K562 (cell line): ENCODE results near the gene PDE9A. TPM values are rescaled to one million over a fixed set of nuclear protein-coding genes. Genes with fewer than 3 reads are reported as not detected.

Source experiments
- ATAC-seq: fragments of 200-7000 bp; cut with Tn5 transposase; 3 replicates; pipeline ENCODE4 v1.9.1; 2020; ENCODE audit warnings: moderate library complexity
- BruUV-seq: library from RNA; stranded (reverse); fragments of 400-500 nt; replicated peaks from 2 replicates; lab custom pipeline; 2021; lab: Mats Ljungman, UMichigan
- CTCF ChIA-PET: fragments of 300-600 bp; formaldehyde crosslinking; extraction: SDS; loops from one replicate; lab custom pipeline; 2021; ENCODE audit warnings: low intra/inter-chr PET ratio; lab: Yijun Ruan, JAX
- POLR2A ChIA-PET: fragments of 300-600, 350-650 bp; sonication (Branson Sonifier 250); formaldehyde crosslinking; extraction: SDS; loops from one replicate; lab custom pipeline; 2021; ENCODE audit warnings: antibody characterized with exemption, inconsistent platforms; lab: Yijun Ruan, JAX
- DNase-seq, 4 experiments: peaks; one replicate each; pipeline versions ENCODE4 v3.0.0 to v3.0.0-alpha.2; 2011 to 2018; ENCODE audit warnings: low spot score in 3 of 4, mixed read lengths in 3 of 4; ENCODE audit errors: extremely low read depth in 1 of 4
- FAIRE-seq: peaks from 2 replicates; lab custom pipeline; 2011; peaks lifted over from hg19 to GRCh38; lab: Jason Lieb, UNC
- H2AFZ ChIP-seq: 2 replicates; pipeline ENCODE4 v1.6.0; 2011; ENCODE audit warnings: low read depth, low read length, control low read depth, inconsistent platforms
- H3K27ac ChIP-seq: fragments of 200-600 bp; 3 replicates; pipeline ENCODE4 v1.8.0; 2011; ENCODE audit warnings: low read depth, mild to moderate bottlenecking, control low read depth, inconsistent platforms, low read length, moderate library complexity, mixed read lengths; ENCODE audit errors: extremely low read depth
- H3K27me3 ChIP-seq, 2 experiments: fragments of 300-600 bp in 1 of 2; 2 replicates in 1 of 2; 3 replicates in 1 of 2; pipeline versions ENCODE4 v1.6.0 to v1.8.0; 2011; ENCODE audit warnings: inconsistent platforms in 2 of 2, low read length in 2 of 2, mild to moderate bottlenecking in 1 of 2, mixed read lengths in 1 of 2, moderate library complexity in 1 of 2; ENCODE audit not compliant: control insufficient read depth in 2 of 2, insufficient read depth in 2 of 2
- H3K36me3 ChIP-seq: fragments of 300-600 bp; 3 replicates; pipeline ENCODE4 v1.8.0; 2011; ENCODE audit warnings: mild to moderate bottlenecking, low read length, inconsistent platforms; ENCODE audit not compliant: control insufficient read depth, insufficient read depth
- H3K4me1 ChIP-seq, 2 experiments: fragments of 200-600 bp in 1 of 2; replicated peaks in 1 of 2; 2 replicates in 1 of 2; 3 replicates in 1 of 2; pipeline versions ENCODE4 v1.5.1 to v1.8.0; 2011; ENCODE audit warnings: inconsistent platforms in 2 of 2, low read length in 2 of 2, mild to moderate bottlenecking in 1 of 2, mixed read lengths in 1 of 2, moderate library complexity in 1 of 2; ENCODE audit not compliant: control insufficient read depth in 2 of 2, insufficient read depth in 2 of 2
- H3K4me2 ChIP-seq: 2 replicates; pipeline ENCODE4 v1.6.1; 2011; ENCODE audit warnings: low read length, control low read depth, inconsistent platforms, mixed read lengths; ENCODE audit not compliant: insufficient read depth
- H3K4me3 ChIP-seq: fragments of 200-600 bp; sonication (generic), shearing (Covaris generic); 2 replicates; pipeline ENCODE4 v1.5.1; 2016; ENCODE audit warnings: control low read depth, inconsistent platforms
- H3K79me2 ChIP-seq: fragments of 200-600 bp; 3 replicates; pipeline ENCODE4 v1.8.0; 2011; ENCODE audit warnings: low read length, inconsistent platforms; ENCODE audit not compliant: control insufficient read depth, insufficient read depth
- H3K9ac ChIP-seq, 2 experiments: 2 replicates each; pipeline versions ENCODE4 v1.6.0 to v1.6.1; 2011; ENCODE audit warnings: low read depth in 2 of 2, low read length in 2 of 2, control low read depth in 1 of 2, inconsistent platforms in 1 of 2, mild to moderate bottlenecking in 1 of 2, mixed read lengths in 1 of 2; ENCODE audit not compliant: insufficient read depth in 1 of 2
- H3K9me1 ChIP-seq: one replicate; pipeline ENCODE4 v1.6.0; 2011; ENCODE audit warnings: inconsistent platforms, mild to moderate bottlenecking, low read length, moderate library complexity; ENCODE audit not compliant: control insufficient read depth, insufficient read depth
- H3K9me3 ChIP-seq: replicated peaks from 2 replicates; pipeline ENCODE4 v1.5.1; 2011; ENCODE audit warnings: low read depth, low read length, inconsistent platforms; ENCODE audit not compliant: control insufficient read depth, insufficient read depth
- H4K20me1 ChIP-seq: replicated peaks from 2 replicates; pipeline ENCODE4 v1.6.1; 2011; ENCODE audit warnings: low read length, inconsistent platforms, mixed read lengths; ENCODE audit not compliant: control insufficient read depth, insufficient read depth
- CUX1 ChIP-seq: fragments of 200-800 bp; sonication (Bioruptor generic); IDR thresholded peaks from 2 replicates; pipeline ENCODE4 v1.6.1; 2016; ENCODE audit warnings: missing genetic modification characterization, missing compliant biosample characterization
- EGR1 ChIP-seq: fragments of 450-650 bp; conservative IDR thresholded peaks from 2 replicates; pipeline ENCODE4 v1.6.1; 2017; ENCODE audit warnings: mild to moderate bottlenecking
- LEF1 ChIP-seq: fragments of 450-650 bp; IDR thresholded peaks from 2 replicates; pipeline ENCODE4 v1.6.1; 2016; ENCODE audit warnings: mild to moderate bottlenecking
- TCF3 ChIP-seq: sonication (generic); formaldehyde crosslinking; IDR thresholded peaks from 2 replicates; pipeline ENCODE4 v1.4.0; 2020; ENCODE audit warnings: mild to moderate bottlenecking, missing genetic modification reagents
- ZBTB26 ChIP-seq: fragments of 450-650 bp; formaldehyde crosslinking; IDR thresholded peaks from 2 replicates; pipeline ENCODE4 v1.4.0; 2022; ENCODE audit warnings: missing genetic modification characterization
- ZNF609 ChIP-seq: sonication (generic); formaldehyde crosslinking; IDR thresholded peaks from 2 replicates; pipeline ENCODE4 v1.8.1; 2023; ENCODE audit warnings: missing genetic modification reagents, mild to moderate bottlenecking, borderline replicate concordance
- ZNF766 ChIP-seq: fragments of 200-800 bp; sonication (Bioruptor generic); conservative IDR thresholded peaks from 2 replicates; pipeline ENCODE4 v1.6.1; 2016; ENCODE audit warnings: missing genetic modification characterization, missing compliant biosample characterization
- WGBS: fragments of 100-300 bp; shearing (Covaris generic); methylation state at CpG from one replicate; pipeline ENCODE4 v1.1.6; 2016; ENCODE audit warnings: low coverage, mixed read lengths; ENCODE audit not compliant: insufficient coverage; ENCODE audit errors: missing lambda C conversion rate; 5-methylcytosine and 5-hydroxymethylcytosine counted together
- in situ Hi-C: fragments of 300-500 bp; cut with MboI; formaldehyde crosslinking; loops from 4 replicates; pipeline ENCODE4 v1.15.0; 2018; ENCODE audit warnings: inconsistent platforms, mixed read lengths
- intact Hi-C: fragments of 100-400 bp; cut with micrococcal nuclease; formaldehyde crosslinking; loops from 2 replicates; pipeline ENCODE4 v1.14.2; 2022
- polyA plus RNA-seq, 8 experiments: library from polyadenylated mRNA; depleted of rRNA in 4 of 8; stranded (reverse) in 5 of 8; unstranded in 3 of 8; fragments of >200 nt; fragmentation: Nextera tagmentation in 2 of 8; fragmentation: Illumina TruSeq in 1 of 8; extraction: Ambion mirVana in 2 of 8; extraction: Trizol in 1 of 8; gene quantifications; 2 replicates each; pipeline versions ENCODE4 v1.2.1 to v1.2.3, GENCODE V29; 2011 to 2014; ENCODE audit warnings: inconsistent platforms in 1 of 8, missing spikeins in 1 of 8
- total RNA-seq, 7 experiments: library from RNA; depleted of rRNA in 6 of 7; stranded (reverse); fragments of >200 nt in 6 of 7; fragmentation: Illumina TruSeq in 2 of 7; extraction: Trizol in 2 of 7; gene quantifications; 2 replicates each; pipeline versions ENCODE4 v1.2.1 to v1.2.3, GENCODE V29; 2011 to 2021; ENCODE audit warnings: low replicate concordance in 1 of 7

PDE9A gene
- total and polyA plus RNA-seq, 9 of the 15 experiments (the other 6 are each of a cell fraction or from before 2014, with no cell fraction given) = 0.07 to 0.27 TPM; not detected in 7

GRCh38 chr21:42739061-42739931 lies 85.9 kb downstream of the PDE9A start:
- H3K27ac ChIP-seq = no peak overlapping the region
- WGBS = 2% methylated on average over 21 of the region's 21 CpGs
- ATAC-seq (no peak), DNase-seq (no peak), FAIRE-seq (no peak)
- no TSS peak for BruUV-seq
- H4K20me1 ChIP-seq = 0 out of 2 replicates have a peak, but pooled peaks cover 4% of the 10 kb centered on the region
- peaks cover 59 to 79% of the 10 kb centered on the region in 2 experiments for H3K27me3 ChIP-seq
- H3K9ac ChIP-seq = peak overlapping the region in 1 of 2 experiments; percentile 31; a peak in 1 of 4 replicates
- no peaks in the 10 kb centered on the region for H3K36me3 ChIP-seq
- no peaks in the 10 kb centered on the region for H3K9me3 ChIP-seq
- H3K4me2 ChIP-seq = no peak overlapping the region
- TF ChIP-seq CUX1 (CRISPR knock-in tag) = no peak
- TF ChIP-seq ZNF609 (CRISPR knock-in tag) = no peak
- no peak for TF ChIP-seq LEF1
- no peak for TF ChIP-seq ZBTB26 (CRISPR knock-in tag)
- TF ChIP-seq ZNF766 (CRISPR knock-in tag) = no peak
- TF ChIP-seq EGR1 = no peak
- TF ChIP-seq TCF3 (CRISPR knock-in tag) = no peak
- H3K9me1 ChIP-seq = no peaks in the 10 kb centered on the region
- intact Hi-C loops (no loop called here), in situ Hi-C loops (no loop called here)
- no peak overlapping the region for H2AFZ ChIP-seq
- ChIA-PET CTCF (interaction anchor here (0.6 kb wide), 1 partner anchor 85 kb away, joined by 3 read pairs; no protein-coding TSS in a partner anchor), POLR2A (interaction anchor here (0.6 to 1.9 kb wide), 2 partner anchors 9 to 14 kb away, joined by 3 to 8 read pairs; no protein-coding TSS in a partner anchor)
- H3K79me2 ChIP-seq = no peaks in the 10 kb centered on the region
- no peak overlapping the region for H3K4me3 ChIP-seq
- H3K4me1 ChIP-seq = no peaks in the 10 kb centered on the region
